GM12874 (cell line): Measurements from ENCODE around the gene CNOT8.

ENCODE experiments used
- TF ChIP-seq, protein P1 (sequence below): IDR thresholded peaks from 2 replicates; pipeline ENCODE4 v1.5.1; 2011; ENCODE audit warnings: low read depth, mild to moderate bottlenecking, control low read depth, low read length, moderate library complexity; ENCODE audit not compliant: insufficient read depth

The CNOT8 gene

DNA sequence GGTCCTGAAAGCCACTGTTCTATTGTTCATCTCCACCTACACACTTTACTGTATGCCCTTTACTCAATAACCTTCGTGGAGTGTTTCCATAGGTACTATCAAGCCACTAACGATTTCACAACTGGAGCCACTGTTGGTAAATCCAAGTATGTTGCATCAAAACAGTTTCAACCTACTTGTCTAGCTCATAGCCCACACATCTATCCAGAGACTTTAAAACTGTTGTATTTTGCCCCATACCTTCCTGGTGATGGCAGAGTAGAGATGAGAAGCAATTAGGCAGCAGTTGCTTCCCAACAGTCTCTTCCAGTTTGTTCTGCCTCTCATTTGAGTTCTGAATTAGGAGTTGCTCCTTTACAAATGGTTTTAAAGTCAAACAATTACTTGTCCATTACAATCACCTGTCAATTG, 8.6 kb upstream of the CNOT8 start:
- TF ChIP-seq, protein P1, sequence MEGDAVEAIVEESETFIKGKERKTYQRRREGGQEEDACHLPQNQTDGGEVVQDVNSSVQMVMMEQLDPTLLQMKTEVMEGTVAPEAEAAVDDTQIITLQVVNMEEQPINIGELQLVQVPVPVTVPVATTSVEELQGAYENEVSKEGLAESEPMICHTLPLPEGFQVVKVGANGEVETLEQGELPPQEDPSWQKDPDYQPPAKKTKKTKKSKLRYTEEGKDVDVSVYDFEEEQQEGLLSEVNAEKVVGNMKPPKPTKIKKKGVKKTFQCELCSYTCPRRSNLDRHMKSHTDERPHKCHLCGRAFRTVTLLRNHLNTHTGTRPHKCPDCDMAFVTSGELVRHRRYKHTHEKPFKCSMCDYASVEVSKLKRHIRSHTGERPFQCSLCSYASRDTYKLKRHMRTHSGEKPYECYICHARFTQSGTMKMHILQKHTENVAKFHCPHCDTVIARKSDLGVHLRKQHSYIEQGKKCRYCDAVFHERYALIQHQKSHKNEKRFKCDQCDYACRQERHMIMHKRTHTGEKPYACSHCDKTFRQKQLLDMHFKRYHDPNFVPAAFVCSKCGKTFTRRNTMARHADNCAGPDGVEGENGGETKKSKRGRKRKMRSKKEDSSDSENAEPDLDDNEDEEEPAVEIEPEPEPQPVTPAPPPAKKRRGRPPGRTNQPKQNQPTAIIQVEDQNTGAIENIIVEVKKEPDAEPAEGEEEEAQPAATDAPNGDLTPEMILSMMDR: no peak

GRCh38 chr5:154850255-154851062, 8.0 kb upstream of the CNOT8 start, which contains the start of gene FAXDC2:
Gene FAXDC2 (minus strand): TSS chr5:154850603. CDS start chr5:154838178, 12,425 bp downstream.
- TF ChIP-seq, protein P1: no peak

DNA sequence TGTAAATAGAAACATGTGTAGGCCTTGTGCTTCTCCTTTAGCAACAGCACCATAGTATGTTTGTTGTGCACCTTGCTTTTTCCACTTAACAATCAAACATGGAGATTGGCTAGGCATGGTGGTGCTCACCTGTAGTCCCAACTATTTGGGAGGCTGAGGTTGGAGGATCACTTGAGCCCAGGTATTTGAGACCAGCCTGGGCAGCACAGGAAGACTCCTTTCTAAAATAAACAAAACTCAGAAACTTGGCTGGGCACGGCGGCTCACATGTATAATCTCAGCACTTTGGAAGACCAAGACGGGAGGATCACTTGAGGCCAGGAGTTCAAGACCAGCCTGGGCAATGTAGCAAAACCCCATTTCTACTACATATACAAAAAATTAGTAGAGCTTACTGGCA, 7.1 kb upstream of the CNOT8 start:
- TF ChIP-seq, protein P1: no peak

- TF ChIP-seq, protein P1: no peak
Observed at GRCh38 chr5:154857530-154858296, 714 bp upstream of the CNOT8 start.

DNA sequence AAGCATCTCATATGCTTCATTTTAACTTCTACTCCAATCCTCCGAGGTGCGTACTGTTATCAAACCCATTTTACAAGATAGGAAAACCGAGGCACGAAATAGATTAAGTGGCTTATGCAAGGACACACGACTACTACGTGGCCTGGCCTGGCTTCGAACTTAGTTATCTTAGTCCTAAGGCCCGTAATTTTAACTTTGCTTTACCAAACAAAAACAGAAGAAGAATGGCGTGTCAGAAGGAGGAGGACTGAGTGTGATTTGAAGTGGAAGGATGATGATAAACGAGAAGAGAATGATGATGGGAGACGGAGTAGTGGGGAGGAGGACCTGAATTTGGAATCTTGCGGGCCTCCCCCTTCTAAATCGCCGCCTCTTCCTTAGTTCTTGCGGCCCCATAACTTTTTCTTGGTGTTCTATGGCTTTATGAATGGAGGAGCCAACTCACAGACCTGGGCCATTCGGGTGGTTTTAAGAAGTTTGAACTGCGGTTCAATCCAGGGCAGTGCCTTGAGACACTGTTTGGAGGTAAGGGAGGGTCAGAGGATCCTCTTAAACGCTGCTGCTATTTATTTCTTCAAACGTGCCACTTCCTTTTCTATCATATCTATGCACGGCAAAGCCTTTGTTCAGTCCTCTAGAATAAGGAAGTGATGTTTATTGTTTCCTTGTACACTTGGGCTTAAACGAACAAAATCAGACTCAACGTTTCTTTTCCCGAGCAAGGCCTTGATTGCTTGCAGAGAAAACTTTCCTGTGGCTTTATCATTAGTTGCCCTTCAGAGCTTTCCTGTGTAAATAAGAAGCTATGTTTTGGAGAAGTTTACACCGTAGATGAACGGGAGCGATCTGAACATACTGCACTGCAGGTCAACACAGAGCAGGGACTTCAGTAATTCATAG, 795 bp downstream of the CNOT8 start:
- TF ChIP-seq, protein P1: no peak

DNA sequence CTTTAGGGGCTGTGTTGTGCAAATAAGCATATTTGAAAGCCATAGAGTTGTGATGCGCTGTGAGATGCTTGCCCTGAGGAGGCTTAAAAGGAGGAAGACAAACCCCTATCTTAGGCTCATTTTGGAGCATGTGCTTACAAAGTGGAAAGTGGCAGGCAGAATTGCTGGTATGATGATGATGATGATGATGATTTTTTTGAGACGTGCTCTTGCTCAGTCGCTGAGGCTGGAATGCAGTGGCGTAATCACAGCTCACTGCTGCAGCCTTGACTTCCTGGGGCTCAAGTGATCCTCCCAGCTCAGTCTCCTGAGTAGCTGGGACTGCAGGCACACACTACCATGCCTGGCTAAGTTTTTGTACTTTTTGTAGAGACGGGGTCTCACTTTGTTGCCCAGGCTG, 1.7 kb downstream of the CNOT8 start:
- TF ChIP-seq, protein P1: no peak
